ENCODE results near the gene ASPG.

The ASPG gene

GRCh38 chr14:104085032-104085888 is at the start of gene ASPG:
Gene ASPG (plus strand): TSS chr14:104085700. CDS start chr14:104085771, 71 bp downstream.
- ChIA-PET POLR2A (no interaction called here), CTCF (interaction anchor here (0.5 to 1.4 kb wide), 5 partner anchors 9 to 477 kb away, joined by 3 to 7 read pairs (median 4); no protein-coding TSS in a partner anchor)
- no peak for TF ChIP-seq ZNF747 (tag by site-specific recombination; IDR thresholded peaks at IDR 0.05)
- TF ChIP-seq KLF8 (tag by site-specific recombination; IDR thresholded peaks at IDR 0.05), result peak; percentile 67; the same call in 1 of the 2 replicates
- Histone ChIP-seq H3K9me3 (ENCODE audit: control insufficient read depth, insufficient read depth, low read depth, low read length) (no peaks in the 10 kb centered on the region), H3K27ac (ENCODE audit: extremely low read depth, low read depth, low read length) (no peak within 1 kb of the TSS), H3K4me3 (ENCODE audit: low read depth, low read length) (no peak within 1 kb of the TSS; the same call in 1 of the 2 replicates), H3K36me3 (ENCODE audit: control insufficient read depth in 2 of 2, insufficient read depth in 1 of 2, low read length in 2 of 2) (no peaks in the 10 kb centered on the region), H3K4me1 (ENCODE audit: control insufficient read depth, insufficient read depth, low read length) (no peaks in the 10 kb centered on the region)

GRCh38 chr14:104036212-104036611 is 49.3 kb upstream of the ASPG start:
- Histone ChIP-seq H3K9me3 (ENCODE audit: control insufficient read depth, insufficient read depth, low read depth, low read length) (no peaks in the 10 kb centered on the region), H3K36me3 (ENCODE audit: control insufficient read depth in 2 of 2, insufficient read depth in 1 of 2, low read length in 2 of 2) (no peaks in the 10 kb centered on the region), H3K4me1 (ENCODE audit: control insufficient read depth, insufficient read depth, low read length) (no peaks in the 10 kb centered on the region), H3K4me3 (ENCODE audit: low read depth, low read length) (no peak overlapping the region), H3K27ac (ENCODE audit: extremely low read depth, low read depth, low read length) (no peak overlapping the region)
- TF ChIP-seq ZNF654 (tag by site-specific recombination; IDR thresholded peaks at IDR 0.05; ENCODE audit: low read depth) (no peak), REPIN1 (tag by site-specific recombination; IDR thresholded peaks at IDR 0.05; ENCODE audit: low read depth) (no peak), ZNF621 (tag by site-specific recombination; IDR thresholded peaks at IDR 0.05) (no peak), ZNF10 (tag by site-specific recombination; IDR thresholded peaks at IDR 0.05) (no peak), ZNF529 (tag by site-specific recombination; IDR thresholded peaks at IDR 0.05; ENCODE audit: insufficient replicate concordance) (no peak), BCL11B (tag by site-specific recombination; IDR thresholded peaks at IDR 0.05; ENCODE audit: low read depth) (no peak), ZNF292 (tag by site-specific recombination; IDR thresholded peaks at IDR 0.05; ENCODE audit: borderline replicate concordance, low read depth) (no peak), ZNF837 (tag by site-specific recombination; IDR thresholded peaks at IDR 0.05) (no peak), ZNF549 (tag by site-specific recombination; IDR thresholded peaks at IDR 0.05) (no peak), ELK4 (IDR thresholded peaks at IDR 0.05; ENCODE audit: borderline replicate concordance, low read depth, low read length) (no peak), FEZF1 (tag by site-specific recombination; IDR thresholded peaks at IDR 0.05) (no peak), ZBTB44 (tag by site-specific recombination; IDR thresholded peaks at IDR 0.05) (no peak), ZNF221 (tag by site-specific recombination; IDR thresholded peaks at IDR 0.05; ENCODE audit: borderline replicate concordance) (no peak), ZNF76 (tag by site-specific recombination; IDR thresholded peaks at IDR 0.05; ENCODE audit: borderline replicate concordance, low read depth) (no peak), ZNF341 (tag by site-specific recombination; IDR thresholded peaks at IDR 0.05; ENCODE audit: low read depth) (no peak), TSHZ1 (tag by site-specific recombination; IDR thresholded peaks at IDR 0.05; ENCODE audit: borderline replicate concordance) (no peak), OVOL3 (tag by site-specific recombination; IDR thresholded peaks at IDR 0.05) (no peak), ZNF26 (tag by site-specific recombination; IDR thresholded peaks at IDR 0.05) (no peak), ZBTB49 (tag by site-specific recombination; IDR thresholded peaks at IDR 0.05; ENCODE audit: low read depth) (no peak), ZBTB21 (tag by site-specific recombination; IDR thresholded peaks at IDR 0.05) (no peak)
- ChIA-PET POLR2A (no interaction called here), CTCF (no interaction called here)

All from HEK293 (cell line).